Ishikawa (cell line): ENCODE data around the gene C16orf82.

Experiments
- CREB1 ChIP-seq: IDR thresholded peaks from 2 replicates; pipeline ENCODE4 v1.6.1; 2012; ENCODE audit warnings: low read depth
- EP300 ChIP-seq: IDR thresholded peaks from 2 replicates; pipeline ENCODE4 v1.6.1; 2012; ENCODE audit warnings: borderline replicate concordance
- FOXM1 ChIP-seq: IDR thresholded peaks from 2 replicates; pipeline ENCODE4 v1.6.1; 2012; ENCODE audit warnings: low read depth, borderline replicate concordance
- RAD21 ChIP-seq: IDR thresholded peaks from 2 replicates; pipeline ENCODE4 v1.6.1; 2012; ENCODE audit warnings: low read depth
- TAF1 ChIP-seq: IDR thresholded peaks from 2 replicates; pipeline ENCODE4 v1.6.1; 2012; ENCODE audit warnings: low read depth, mild to moderate bottlenecking
- YY1 ChIP-seq: IDR thresholded peaks from 2 replicates; pipeline ENCODE4 v1.6.1; 2012; ENCODE audit warnings: low read depth
- TF ChIP-seq, protein P1 (sequence below): IDR thresholded peaks from 2 replicates; pipeline ENCODE4 v1.6.1; 2012
- TF ChIP-seq, protein P2 (sequence below): IDR thresholded peaks from 2 replicates; pipeline ENCODE4 v1.6.1; 2012; ENCODE audit warnings: low read depth, mild to moderate bottlenecking
- TF ChIP-seq, protein P3 (sequence below): IDR thresholded peaks from 2 replicates; pipeline ENCODE4 v1.6.1; 2012

DNA sequence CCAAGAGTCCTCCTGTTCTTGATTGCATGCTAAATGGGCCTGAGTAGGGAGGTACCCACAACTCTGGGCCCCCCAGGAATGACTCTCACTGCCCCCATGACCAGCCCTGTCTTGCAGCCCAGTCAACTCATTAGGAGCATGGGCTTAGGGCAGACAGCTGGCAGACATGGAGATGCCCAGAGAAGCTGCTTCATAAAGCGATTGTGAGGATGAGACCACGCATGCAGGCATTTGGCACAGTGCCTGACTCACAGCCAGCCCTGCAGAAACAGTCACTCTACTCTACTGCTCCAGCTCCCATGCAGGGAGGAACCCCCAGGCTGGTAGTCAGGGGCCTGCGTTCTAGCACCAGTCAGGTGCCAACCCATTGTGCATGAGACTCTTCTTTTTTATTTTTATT is 8.4 kb upstream of the C16orf82 start:
- TF ChIP-seq TAF1 (no peak), RAD21 (no peak), CREB1 (no peak), YY1 (no peak), FOXM1 (no peak), EP300 (no peak)
- TF ChIP-seq, protein P1, sequence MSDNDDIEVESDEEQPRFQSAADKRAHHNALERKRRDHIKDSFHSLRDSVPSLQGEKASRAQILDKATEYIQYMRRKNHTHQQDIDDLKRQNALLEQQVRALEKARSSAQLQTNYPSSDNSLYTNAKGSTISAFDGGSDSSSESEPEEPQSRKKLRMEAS = no peak
- TF ChIP-seq, protein P2, sequence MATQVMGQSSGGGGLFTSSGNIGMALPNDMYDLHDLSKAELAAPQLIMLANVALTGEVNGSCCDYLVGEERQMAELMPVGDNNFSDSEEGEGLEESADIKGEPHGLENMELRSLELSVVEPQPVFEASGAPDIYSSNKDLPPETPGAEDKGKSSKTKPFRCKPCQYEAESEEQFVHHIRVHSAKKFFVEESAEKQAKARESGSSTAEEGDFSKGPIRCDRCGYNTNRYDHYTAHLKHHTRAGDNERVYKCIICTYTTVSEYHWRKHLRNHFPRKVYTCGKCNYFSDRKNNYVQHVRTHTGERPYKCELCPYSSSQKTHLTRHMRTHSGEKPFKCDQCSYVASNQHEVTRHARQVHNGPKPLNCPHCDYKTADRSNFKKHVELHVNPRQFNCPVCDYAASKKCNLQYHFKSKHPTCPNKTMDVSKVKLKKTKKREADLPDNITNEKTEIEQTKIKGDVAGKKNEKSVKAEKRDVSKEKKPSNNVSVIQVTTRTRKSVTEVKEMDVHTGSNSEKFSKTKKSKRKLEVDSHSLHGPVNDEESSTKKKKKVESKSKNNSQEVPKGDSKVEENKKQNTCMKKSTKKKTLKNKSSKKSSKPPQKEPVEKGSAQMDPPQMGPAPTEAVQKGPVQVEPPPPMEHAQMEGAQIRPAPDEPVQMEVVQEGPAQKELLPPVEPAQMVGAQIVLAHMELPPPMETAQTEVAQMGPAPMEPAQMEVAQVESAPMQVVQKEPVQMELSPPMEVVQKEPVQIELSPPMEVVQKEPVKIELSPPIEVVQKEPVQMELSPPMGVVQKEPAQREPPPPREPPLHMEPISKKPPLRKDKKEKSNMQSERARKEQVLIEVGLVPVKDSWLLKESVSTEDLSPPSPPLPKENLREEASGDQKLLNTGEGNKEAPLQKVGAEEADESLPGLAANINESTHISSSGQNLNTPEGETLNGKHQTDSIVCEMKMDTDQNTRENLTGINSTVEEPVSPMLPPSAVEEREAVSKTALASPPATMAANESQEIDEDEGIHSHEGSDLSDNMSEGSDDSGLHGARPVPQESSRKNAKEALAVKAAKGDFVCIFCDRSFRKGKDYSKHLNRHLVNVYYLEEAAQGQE = no peak
- TF ChIP-seq, protein P3, sequence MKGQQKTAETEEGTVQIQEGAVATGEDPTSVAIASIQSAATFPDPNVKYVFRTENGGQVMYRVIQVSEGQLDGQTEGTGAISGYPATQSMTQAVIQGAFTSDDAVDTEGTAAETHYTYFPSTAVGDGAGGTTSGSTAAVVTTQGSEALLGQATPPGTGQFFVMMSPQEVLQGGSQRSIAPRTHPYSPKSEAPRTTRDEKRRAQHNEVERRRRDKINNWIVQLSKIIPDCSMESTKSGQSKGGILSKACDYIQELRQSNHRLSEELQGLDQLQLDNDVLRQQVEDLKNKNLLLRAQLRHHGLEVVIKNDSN = no peak
